SK-N-SH treated with all-trans-retinoic acid at 6 μM for 48 hours (cell line): Measurements from ENCODE around the gene OR5D18.

Source experiments
- CREB5 ChIP-seq: fragments of 250-450 bp; sonication (Bioruptor Pico); IDR thresholded peaks from 2 replicates; pipeline ENCODE4 v1.5.1; 2020; ENCODE audit warnings: low read depth, mild to moderate bottlenecking, moderate library complexity
- PATZ1 ChIP-seq: fragments of 250-450 bp; sonication (Bioruptor Pico); IDR thresholded peaks from 2 replicates; pipeline ENCODE4 v1.8.0; 2020; ENCODE audit warnings: mild to moderate bottlenecking, moderate library complexity, borderline replicate concordance
- POU6F1 ChIP-seq: fragments of 250-450 bp; sonication (Bioruptor Pico); IDR thresholded peaks from 2 replicates; pipeline ENCODE4 v1.8.0; 2021; ENCODE audit warnings: low read depth, mild to moderate bottlenecking, moderate library complexity, borderline replicate concordance
- PPARA ChIP-seq: fragments of 250-450 bp; sonication (Bioruptor Pico); IDR thresholded peaks from 2 replicates; pipeline ENCODE4 v1.5.0; 2020; ENCODE audit warnings: mild to moderate bottlenecking, borderline replicate concordance
- TOX ChIP-seq: fragments of 250-450 bp; sonication (Bioruptor Pico); IDR thresholded peaks from 2 replicates; pipeline ENCODE4 v1.8.0; 2021; ENCODE audit warnings: mild to moderate bottlenecking, moderate library complexity, borderline replicate concordance
- ZFP3 ChIP-seq: fragments of 250-450 bp; sonication (Bioruptor Pico); IDR thresholded peaks from 2 replicates; pipeline ENCODE4 v1.5.0; 2020; ENCODE audit warnings: mild to moderate bottlenecking, moderate library complexity

GRCh38 chr11:55819330-55819729 is at the start of gene OR5D18:
- TF ChIP-seq ZFP3 (CRISPR knock-in tag) (no peak), PPARA (CRISPR knock-in tag) (no peak), PATZ1 (CRISPR knock-in tag) (no peak), CREB5 (CRISPR knock-in tag) (no peak), POU6F1 (CRISPR knock-in tag) (no peak), TOX (CRISPR knock-in tag) (no peak)
